ENCODE results near the gene MAPT. TPM values are rescaled to one million over a fixed set of nuclear protein-coding genes. Genes with fewer than 3 reads are reported as not detected.

MAPT gene
- total RNA-seq, 1 donor from 2014 or later, result 3.5 TPM

DNA sequence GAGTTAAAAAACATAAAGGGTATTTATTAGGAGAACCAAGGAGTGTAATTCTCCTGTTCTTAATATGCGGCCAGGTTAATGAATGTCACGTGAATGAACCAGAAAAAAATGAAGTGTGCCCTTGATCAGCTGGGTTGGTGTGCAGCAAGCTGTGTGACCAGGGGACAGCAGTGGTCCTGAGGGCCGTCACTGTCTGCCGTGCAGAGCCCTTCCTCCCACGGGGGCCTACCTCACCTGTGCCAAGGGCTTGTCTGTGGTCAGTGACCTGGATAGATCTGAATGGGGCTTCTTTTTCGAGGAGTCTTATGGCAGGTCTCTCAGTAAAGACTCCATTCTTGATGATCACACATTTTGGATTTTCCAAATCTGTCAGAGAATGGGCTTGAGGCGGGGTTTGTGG lies 87.0 kb downstream of the MAPT start:
- no peaks in the 10 kb centered on the region for H3K9me3 Mint-ChIP-seq

GRCh38 chr17:45982791-45983613 lies 88.6 kb downstream of the MAPT start:
- DNase-seq (ENCODE audit: extremely low spot score, unreplicated experiment), result no peak
- Mint-ChIP-seq H3K27ac (no peak overlapping the region), H3K27me3 (no peaks in the 10 kb centered on the region), H3K4me1 (ENCODE audit: unreplicated experiment) (peaks cover 6% of the 10 kb centered on the region), H3K4me3 (no peak overlapping the region), H3K9me3 (no peaks in the 10 kb centered on the region), H3K36me3 (no peaks in the 10 kb centered on the region)
- TF ChIP-seq, protein P1, sequence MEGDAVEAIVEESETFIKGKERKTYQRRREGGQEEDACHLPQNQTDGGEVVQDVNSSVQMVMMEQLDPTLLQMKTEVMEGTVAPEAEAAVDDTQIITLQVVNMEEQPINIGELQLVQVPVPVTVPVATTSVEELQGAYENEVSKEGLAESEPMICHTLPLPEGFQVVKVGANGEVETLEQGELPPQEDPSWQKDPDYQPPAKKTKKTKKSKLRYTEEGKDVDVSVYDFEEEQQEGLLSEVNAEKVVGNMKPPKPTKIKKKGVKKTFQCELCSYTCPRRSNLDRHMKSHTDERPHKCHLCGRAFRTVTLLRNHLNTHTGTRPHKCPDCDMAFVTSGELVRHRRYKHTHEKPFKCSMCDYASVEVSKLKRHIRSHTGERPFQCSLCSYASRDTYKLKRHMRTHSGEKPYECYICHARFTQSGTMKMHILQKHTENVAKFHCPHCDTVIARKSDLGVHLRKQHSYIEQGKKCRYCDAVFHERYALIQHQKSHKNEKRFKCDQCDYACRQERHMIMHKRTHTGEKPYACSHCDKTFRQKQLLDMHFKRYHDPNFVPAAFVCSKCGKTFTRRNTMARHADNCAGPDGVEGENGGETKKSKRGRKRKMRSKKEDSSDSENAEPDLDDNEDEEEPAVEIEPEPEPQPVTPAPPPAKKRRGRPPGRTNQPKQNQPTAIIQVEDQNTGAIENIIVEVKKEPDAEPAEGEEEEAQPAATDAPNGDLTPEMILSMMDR (conservative IDR thresholded peaks at IDR 0.05), result no peak

More for the DNA sequence above, 87.0 kb downstream of the MAPT start:
- DNase-seq (ENCODE audit: extremely low spot score, unreplicated experiment), result no peak
- Mint-ChIP-seq H3K4me3 (no peak overlapping the region), H3K4me1 (ENCODE audit: unreplicated experiment) (peaks cover 6% of the 10 kb centered on the region), H3K27ac (no peak overlapping the region), H3K27me3 (no peaks in the 10 kb centered on the region), H3K36me3 (no peaks in the 10 kb centered on the region)
- TF ChIP-seq, protein P1 (conservative IDR thresholded peaks at IDR 0.05), result no peak

DNA sequence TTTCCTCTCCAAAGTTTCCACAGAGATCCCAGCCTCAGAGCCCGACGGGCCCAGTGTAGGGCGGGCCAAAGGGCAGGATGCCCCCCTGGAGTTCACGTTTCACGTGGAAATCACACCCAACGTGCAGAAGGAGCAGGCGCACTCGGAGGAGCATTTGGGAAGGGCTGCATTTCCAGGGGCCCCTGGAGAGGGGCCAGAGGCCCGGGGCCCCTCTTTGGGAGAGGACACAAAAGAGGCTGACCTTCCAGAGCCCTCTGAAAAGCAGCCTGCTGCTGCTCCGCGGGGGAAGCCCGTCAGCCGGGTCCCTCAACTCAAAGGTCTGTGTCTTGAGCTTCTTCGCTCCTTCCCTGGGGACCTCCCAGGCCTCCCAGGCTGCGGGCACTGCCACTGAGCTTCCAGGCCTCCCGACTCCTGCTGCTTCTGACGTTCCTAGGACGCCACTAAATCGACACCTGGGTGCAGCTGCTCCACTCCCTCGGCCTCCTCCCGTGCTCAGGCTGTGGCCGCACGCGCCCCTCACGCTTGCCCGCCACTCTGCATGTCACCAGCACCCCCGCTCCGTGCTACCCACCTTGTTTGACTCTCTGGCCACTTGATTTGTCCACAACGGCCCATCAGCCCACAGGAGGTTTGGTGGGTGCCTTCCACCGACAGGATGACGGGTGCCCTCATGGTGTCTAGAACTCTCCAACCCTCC lies 89.4 kb downstream of the MAPT start:
- H3K36me3 Mint-ChIP-seq, result no peaks in the 10 kb centered on the region
- H3K9me3 Mint-ChIP-seq, result no peaks in the 10 kb centered on the region
- H3K4me1 Mint-ChIP-seq (ENCODE audit: unreplicated experiment), result peaks cover 6% of the 10 kb centered on the region
- TF ChIP-seq, protein P1 (conservative IDR thresholded peaks at IDR 0.05), result no peak
- H3K27me3 Mint-ChIP-seq, result no peaks in the 10 kb centered on the region
- H3K4me3 Mint-ChIP-seq, result no peak overlapping the region
- no peak overlapping the region for H3K27ac Mint-ChIP-seq
- DNase-seq (ENCODE audit: extremely low spot score, unreplicated experiment), result no peak

- no peaks in the 10 kb centered on the region for H3K9me3 Mint-ChIP-seq
- no peaks in the 10 kb centered on the region for H3K27me3 Mint-ChIP-seq
- peaks cover 4% of the 10 kb centered on the region for H3K4me1 Mint-ChIP-seq (ENCODE audit: unreplicated experiment)
- H3K4me3 Mint-ChIP-seq, result no peak overlapping the region
- no peaks in the 10 kb centered on the region for H3K36me3 Mint-ChIP-seq
- H3K27ac Mint-ChIP-seq, result no peak overlapping the region
- TF ChIP-seq, protein P1 (conservative IDR thresholded peaks at IDR 0.05), result no peak
- no peak for DNase-seq (ENCODE audit: extremely low spot score, unreplicated experiment)
Measured at GRCh38 chr17:45984368-45984767, 90.0 kb downstream of the MAPT start.

DNA sequence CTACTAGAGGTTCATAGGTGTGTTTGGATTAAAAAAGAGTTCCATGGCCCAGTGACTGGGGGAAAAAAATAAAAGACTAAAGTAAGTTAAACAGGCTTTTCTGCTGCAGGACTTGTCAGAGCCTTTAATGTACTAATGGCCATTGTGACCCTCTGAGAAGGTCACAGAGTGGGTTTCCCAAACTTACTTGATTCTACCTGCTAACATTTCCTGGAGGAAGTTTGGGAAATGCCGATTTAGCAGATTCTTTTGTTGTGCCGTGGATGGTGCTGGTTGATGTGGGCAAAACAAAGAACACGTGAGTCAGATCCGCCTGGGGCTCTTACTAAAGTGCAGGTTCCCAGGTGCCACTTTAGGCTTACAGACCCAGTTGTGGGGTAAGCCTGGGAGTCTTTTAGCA lies 91.1 kb downstream of the MAPT start:
- no peak overlapping the region for H3K4me3 Mint-ChIP-seq
- DNase-seq (ENCODE audit: extremely low spot score, unreplicated experiment), result no peak

More for the DNA sequence above, 91.1 kb downstream of the MAPT start:
- TF ChIP-seq, protein P1 (conservative IDR thresholded peaks at IDR 0.05), result no peak
- H3K27ac Mint-ChIP-seq, result no peak overlapping the region
- H3K9me3 Mint-ChIP-seq, result no peaks in the 10 kb centered on the region
- H3K27me3 Mint-ChIP-seq, result no peaks in the 10 kb centered on the region
- H3K4me1 Mint-ChIP-seq (ENCODE audit: unreplicated experiment), result no peaks in the 10 kb centered on the region
- no peaks in the 10 kb centered on the region for H3K36me3 Mint-ChIP-seq
